ENCODE data around the gene CBLB. TPM values are rescaled to one million over a fixed set of nuclear protein-coding genes. Genes with fewer than 3 reads are reported as not detected.

The CBLB gene
- total RNA-seq, 1 experiment from 2014 or later: 19.7 TPM

DNA sequence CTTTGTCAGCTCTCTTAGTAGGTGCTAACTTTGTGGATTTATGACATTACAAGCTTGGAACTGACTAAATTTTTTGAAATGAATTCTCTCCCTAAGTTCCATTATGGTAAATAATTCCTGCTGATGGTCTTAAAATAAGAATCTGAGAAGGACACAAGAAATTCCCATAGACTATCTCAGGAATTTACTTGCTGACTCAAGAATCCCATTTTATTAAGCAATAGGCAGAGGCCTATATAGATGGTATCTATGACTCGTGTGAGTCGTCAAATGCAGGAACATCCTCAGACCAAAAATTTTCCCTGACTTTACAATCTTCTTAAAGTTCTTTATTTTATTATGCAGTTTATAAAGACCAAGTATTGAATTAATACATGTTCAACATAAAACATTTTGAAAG, 30.7 kb upstream of the CBLB start:
- H3K27ac Mint-ChIP-seq (ENCODE audit: low read depth, unreplicated experiment): peak overlapping the region; percentile 75
- CTCF ChIA-PET: no interaction called here
- intact Hi-C loops (cut with micrococcal nuclease): no loop called here
- BruUV-seq (replicated peaks): no TSS peak
- peaks cover 7% of the 10 kb centered on the region for H3K4me1 Mint-ChIP-seq (ENCODE audit: insufficient read depth, unreplicated experiment)
- POLR2A ChIA-PET: interaction anchor here (0.9 to 1.5 kb wide), 2 partner anchors 31 to 67 kb away, joined by 4 to 5 read pairs; partner anchors contain the start of gene CBLB
- TF ChIP-seq, protein P1, sequence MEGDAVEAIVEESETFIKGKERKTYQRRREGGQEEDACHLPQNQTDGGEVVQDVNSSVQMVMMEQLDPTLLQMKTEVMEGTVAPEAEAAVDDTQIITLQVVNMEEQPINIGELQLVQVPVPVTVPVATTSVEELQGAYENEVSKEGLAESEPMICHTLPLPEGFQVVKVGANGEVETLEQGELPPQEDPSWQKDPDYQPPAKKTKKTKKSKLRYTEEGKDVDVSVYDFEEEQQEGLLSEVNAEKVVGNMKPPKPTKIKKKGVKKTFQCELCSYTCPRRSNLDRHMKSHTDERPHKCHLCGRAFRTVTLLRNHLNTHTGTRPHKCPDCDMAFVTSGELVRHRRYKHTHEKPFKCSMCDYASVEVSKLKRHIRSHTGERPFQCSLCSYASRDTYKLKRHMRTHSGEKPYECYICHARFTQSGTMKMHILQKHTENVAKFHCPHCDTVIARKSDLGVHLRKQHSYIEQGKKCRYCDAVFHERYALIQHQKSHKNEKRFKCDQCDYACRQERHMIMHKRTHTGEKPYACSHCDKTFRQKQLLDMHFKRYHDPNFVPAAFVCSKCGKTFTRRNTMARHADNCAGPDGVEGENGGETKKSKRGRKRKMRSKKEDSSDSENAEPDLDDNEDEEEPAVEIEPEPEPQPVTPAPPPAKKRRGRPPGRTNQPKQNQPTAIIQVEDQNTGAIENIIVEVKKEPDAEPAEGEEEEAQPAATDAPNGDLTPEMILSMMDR (IDR thresholded peaks at IDR 0.05; ENCODE audit: unreplicated experiment): no peak
- peak; percentile 40 for DNase-seq (ENCODE audit: unreplicated experiment)
- no peaks in the 10 kb centered on the region for H3K9me3 Mint-ChIP-seq (ENCODE audit: unreplicated experiment)
- H3K4me3 Mint-ChIP-seq (ENCODE audit: unreplicated experiment): no peak overlapping the region
- H3K27me3 Mint-ChIP-seq (ENCODE audit: insufficient read depth, unreplicated experiment): no peaks in the 10 kb centered on the region
- H3K36me3 Mint-ChIP-seq (ENCODE audit: insufficient read depth, unreplicated experiment): no peaks in the 10 kb centered on the region

- BruUV-seq (replicated peaks): no TSS peak
- ChIA-PET POLR2A (interaction anchor here (0.6 to 1.1 kb wide), 2 partner anchors 9 to 22 kb away, joined by 3 read pairs; partner anchors contain the start of gene CBLB), CTCF (interaction anchor here (0.6 to 1.2 kb wide), 2 partner anchors 73 to 157 kb away, joined by 3 read pairs; no protein-coding TSS in a partner anchor)
- TF ChIP-seq, protein P1 (IDR thresholded peaks at IDR 0.05; ENCODE audit: unreplicated experiment): no peak
- no peaks in the 10 kb centered on the region for H3K4me1 Mint-ChIP-seq (ENCODE audit: insufficient read depth, unreplicated experiment)
- H3K9me3 Mint-ChIP-seq (ENCODE audit: unreplicated experiment): no peaks in the 10 kb centered on the region
- no peak overlapping the region for H3K27ac Mint-ChIP-seq (ENCODE audit: low read depth, unreplicated experiment)
- no peaks in the 10 kb centered on the region for H3K36me3 Mint-ChIP-seq (ENCODE audit: insufficient read depth, unreplicated experiment)
- no peak overlapping the region for H3K4me3 Mint-ChIP-seq (ENCODE audit: unreplicated experiment)
- intact Hi-C loops (cut with micrococcal nuclease): no loop called here
- no peak for DNase-seq (ENCODE audit: unreplicated experiment)
- no peaks in the 10 kb centered on the region for H3K27me3 Mint-ChIP-seq (ENCODE audit: insufficient read depth, unreplicated experiment)
Observed at GRCh38 chr3:105891101-105891500, 22.3 kb upstream of the CBLB start.

- H3K27ac Mint-ChIP-seq (ENCODE audit: low read depth, unreplicated experiment): no peak overlapping the region
- intact Hi-C loops (cut with micrococcal nuclease): no loop called here
- BruUV-seq (replicated peaks): no TSS peak
- H3K36me3 Mint-ChIP-seq (ENCODE audit: insufficient read depth, unreplicated experiment): no peaks in the 10 kb centered on the region
- TF ChIP-seq, protein P1 (IDR thresholded peaks at IDR 0.05; ENCODE audit: unreplicated experiment): no peak
- DNase-seq (ENCODE audit: unreplicated experiment): no peak
- ChIA-PET CTCF (no interaction called here), POLR2A (no interaction called here)
- no peak overlapping the region for H3K4me3 Mint-ChIP-seq (ENCODE audit: unreplicated experiment)
- no peaks in the 10 kb centered on the region for H3K27me3 Mint-ChIP-seq (ENCODE audit: insufficient read depth, unreplicated experiment)
- H3K4me1 Mint-ChIP-seq (ENCODE audit: insufficient read depth, unreplicated experiment): peaks cover 3% of the 10 kb centered on the region
- no peaks in the 10 kb centered on the region for H3K9me3 Mint-ChIP-seq (ENCODE audit: unreplicated experiment)
Observed at GRCh38 chr3:105888621-105889579, 20.1 kb upstream of the CBLB start.

DNA sequence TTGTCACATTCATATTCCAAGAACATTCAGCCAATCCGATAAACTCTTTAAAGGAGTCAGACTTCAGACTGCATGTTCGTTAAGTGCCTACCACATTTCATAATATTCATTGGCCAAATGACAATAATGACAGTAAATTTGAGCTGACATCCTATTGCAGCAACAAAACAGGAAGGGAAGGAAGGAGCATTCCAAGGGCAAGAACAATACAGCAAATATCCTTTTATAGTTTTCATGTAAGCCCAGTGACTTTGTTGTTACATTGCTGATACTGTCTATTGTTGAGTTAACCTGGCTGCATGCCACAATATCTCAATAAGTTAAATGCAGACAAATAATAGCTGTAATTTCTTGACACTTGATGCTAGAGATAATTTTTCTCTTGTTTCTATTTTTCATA, 16.4 kb upstream of the CBLB start:
- Mint-ChIP-seq H3K4me1 (ENCODE audit: insufficient read depth, unreplicated experiment) (peaks cover 8% of the 10 kb centered on the region), H3K36me3 (ENCODE audit: insufficient read depth, unreplicated experiment) (no peaks in the 10 kb centered on the region), H3K27me3 (ENCODE audit: insufficient read depth, unreplicated experiment) (no peaks in the 10 kb centered on the region), H3K9me3 (ENCODE audit: unreplicated experiment) (no peaks in the 10 kb centered on the region), H3K4me3 (ENCODE audit: unreplicated experiment) (no peak overlapping the region), H3K27ac (ENCODE audit: low read depth, unreplicated experiment) (no peak overlapping the region)
- no peak for DNase-seq (ENCODE audit: unreplicated experiment)
- ChIA-PET CTCF (no interaction called here), POLR2A (no interaction called here)
- no TSS peak for BruUV-seq (replicated peaks)
- intact Hi-C loops (cut with micrococcal nuclease): no loop called here
- TF ChIP-seq, protein P1 (IDR thresholded peaks at IDR 0.05; ENCODE audit: unreplicated experiment): no peak
